ENCODE data around the gene ZFP1. TPM values are rescaled to one million over a fixed set of nuclear protein-coding genes. Genes with fewer than 3 reads are reported as not detected.

ZFP1 gene
- polyA plus RNA-seq, 1 of the 3 experiments (the other 2 are of a cell fraction) = 3.0 TPM

DNA sequence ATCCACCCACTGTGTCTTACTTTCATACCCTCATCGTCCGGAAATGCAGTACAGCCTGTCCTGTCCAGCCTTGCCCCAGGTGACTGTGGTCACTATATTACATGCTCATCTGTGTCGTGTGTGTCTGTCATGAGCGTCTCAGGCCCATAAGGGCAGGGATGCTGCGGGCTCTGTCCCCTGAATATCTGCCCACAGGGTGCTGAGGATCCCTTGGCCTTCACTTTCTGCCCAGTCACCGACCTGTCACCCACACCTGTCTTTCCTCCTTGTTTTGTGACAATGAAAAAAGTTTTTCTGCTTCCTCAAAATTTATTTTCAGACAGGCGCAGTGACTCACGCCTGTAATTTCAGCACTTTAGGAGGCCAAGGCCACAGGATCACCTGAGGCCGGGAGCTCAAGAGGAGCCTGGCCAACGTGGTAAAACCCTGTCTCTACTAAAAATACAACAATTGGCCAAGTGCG, 69.1 kb downstream of the ZFP1 start:
- Histone ChIP-seq H2AFZ (ENCODE audit: low read depth) (no peak overlapping the region), H3K79me2 (ENCODE audit: insufficient read depth) (no peaks in the 10 kb centered on the region), H4K20me1 (ENCODE audit: insufficient read depth) (no peaks in the 10 kb centered on the region), H3K4me3 (ENCODE audit: low read depth in 2 of 2, low read length in 1 of 2) (no peak overlapping the region), H3F3A (replicated peaks; ENCODE audit: insufficient read depth) (no peaks in the 10 kb centered on the region), H3K9me2 (no peaks in the 10 kb centered on the region), H3K36me3 (replicated peaks in 1 of 2; ENCODE audit: control insufficient read depth in 1 of 2, insufficient read depth in 2 of 2, low read length in 1 of 2) (no peaks in the 10 kb centered on the region), H3K27me3 (ENCODE audit: insufficient read depth) (no peaks in the 10 kb centered on the region), H3K4me1 (ENCODE audit: control insufficient read depth in 1 of 2, insufficient read depth in 2 of 2, low read depth in 1 of 2, low read length in 1 of 2) (peaks cover 0 to 6% of the 10 kb centered on the region in 2 experiments; a peak in 1 of 4 replicates), H3K4me2 (no peak overlapping the region), H3K9me3 (no peaks in the 10 kb centered on the region), H3K9ac (no peak overlapping the region), H3K27ac (ENCODE audit: low read depth in 2 of 2, low read length in 1 of 2) (no peak overlapping the region)
- 91% methylated on average over 11 of the region's 11 CpGs for WGBS (ENCODE audit: low lambda C conversion rate)
- ChIA-PET POLR2A (no interaction called here), CTCF (interaction anchor here (1.3 to 4.0 kb wide), 3 partner anchors 17 to 185 kb away, joined by 4 to 21 read pairs (median 18); no protein-coding TSS in a partner anchor)
- TF ChIP-seq MXI1 (IDR thresholded peaks at IDR 0.05; ENCODE audit: low read depth, low read length) = no peak
- no peak for DNase-seq

DNA sequence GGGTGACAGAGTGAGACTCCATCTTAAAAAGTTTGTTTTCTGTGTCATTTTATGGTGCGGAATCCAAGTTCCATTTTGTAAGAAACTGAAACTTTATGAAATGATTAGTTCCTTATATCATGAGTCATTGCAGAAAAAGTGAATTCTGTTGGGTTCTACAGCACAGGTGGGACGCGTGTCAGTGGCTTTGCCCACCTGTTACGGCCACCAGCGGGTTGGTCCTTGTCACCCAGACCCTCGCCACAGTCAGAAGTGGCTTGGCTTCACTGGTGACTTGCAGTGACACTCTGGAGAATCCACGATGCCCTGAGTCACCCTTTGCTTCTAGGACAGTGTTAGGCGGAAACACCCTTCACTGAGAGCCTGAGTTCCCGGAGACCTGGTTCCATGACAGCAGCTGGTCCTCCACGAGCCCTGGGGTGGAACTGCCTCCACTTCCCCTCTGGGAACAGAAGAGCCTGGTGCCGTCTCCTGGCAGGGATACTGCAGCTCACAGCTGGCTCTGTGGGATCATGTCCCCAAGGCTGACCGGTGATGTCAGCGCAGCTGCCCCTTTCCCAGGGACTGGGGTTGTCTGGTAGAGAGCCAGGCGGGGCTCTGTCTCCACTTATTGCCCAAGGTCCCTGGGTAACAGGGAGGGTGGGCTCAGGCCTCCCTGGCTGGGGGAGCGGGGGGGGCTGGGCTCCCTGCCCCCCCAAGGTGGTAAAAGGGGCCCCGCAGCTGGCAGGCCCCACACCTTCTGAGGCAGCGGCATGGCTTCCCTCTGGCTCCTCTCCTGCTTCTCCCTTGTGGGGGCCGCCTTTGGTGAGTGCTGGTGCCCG, 70.1 kb downstream of the ZFP1 start, which contains the start of gene CTRB1:
CTRB1 (plus strand) TSS at position 733 of the 821 bp plus-strand sequence; CDS start at position 753, 20 bp downstream.
- Histone ChIP-seq H2AFZ (ENCODE audit: low read depth) (no peak within 1 kb of the TSS), H4K20me1 (ENCODE audit: insufficient read depth) (no peaks in the 10 kb centered on the region), H3K36me3 (replicated peaks in 1 of 2; ENCODE audit: control insufficient read depth in 1 of 2, insufficient read depth in 2 of 2, low read length in 1 of 2) (no peaks in the 10 kb centered on the region), H3K9me2 (no peaks in the 10 kb centered on the region), H3K27ac (ENCODE audit: low read depth in 2 of 2, low read length in 1 of 2) (peak within 1 kb of the TSS in 1 of 2 experiments; percentile 12; a peak in 1 of 4 replicates), H3K9ac (no peak within 1 kb of the TSS), H3K4me1 (ENCODE audit: control insufficient read depth in 1 of 2, insufficient read depth in 2 of 2, low read depth in 1 of 2, low read length in 1 of 2) (peaks cover 0 to 6% of the 10 kb centered on the region in 2 experiments; a peak in 1 of 4 replicates), H3K4me2 (0 out of 2 replicates have a peak within 1 kb of the TSS, but pooled peaks have one; percentile 58), H3F3A (replicated peaks; ENCODE audit: insufficient read depth) (no peaks in the 10 kb centered on the region), H3K27me3 (ENCODE audit: insufficient read depth) (no peaks in the 10 kb centered on the region), H3K9me3 (no peaks in the 10 kb centered on the region), H3K4me3 (ENCODE audit: low read depth in 2 of 2, low read length in 1 of 2) (no peak within 1 kb of the TSS), H3K79me2 (ENCODE audit: insufficient read depth) (no peaks in the 10 kb centered on the region)
- POLR2A ChIA-PET = interaction anchor here (0.5 kb wide), 1 partner anchor 199 kb away, joined by 3 read pairs; no protein-coding TSS in a partner anchor
- WGBS (ENCODE audit: low lambda C conversion rate) = 94% methylated on average over 6 of the region's 19 CpGs
- CTCF ChIA-PET = interaction anchor here (3.8 to 4.0 kb wide), 2 partner anchors 16 to 19 kb away, joined by 18 to 21 read pairs; no protein-coding TSS in a partner anchor
- no peak for TF ChIP-seq MEF2A (IDR thresholded peaks at IDR 0.05; ENCODE audit: borderline replicate concordance, low read depth)
- TF ChIP-seq JUND (IDR thresholded peaks at IDR 0.05) = no peak
- no peak for TF ChIP-seq YY1 (IDR thresholded peaks at IDR 0.05; ENCODE audit: low read depth)
- TF ChIP-seq, protein P1, sequence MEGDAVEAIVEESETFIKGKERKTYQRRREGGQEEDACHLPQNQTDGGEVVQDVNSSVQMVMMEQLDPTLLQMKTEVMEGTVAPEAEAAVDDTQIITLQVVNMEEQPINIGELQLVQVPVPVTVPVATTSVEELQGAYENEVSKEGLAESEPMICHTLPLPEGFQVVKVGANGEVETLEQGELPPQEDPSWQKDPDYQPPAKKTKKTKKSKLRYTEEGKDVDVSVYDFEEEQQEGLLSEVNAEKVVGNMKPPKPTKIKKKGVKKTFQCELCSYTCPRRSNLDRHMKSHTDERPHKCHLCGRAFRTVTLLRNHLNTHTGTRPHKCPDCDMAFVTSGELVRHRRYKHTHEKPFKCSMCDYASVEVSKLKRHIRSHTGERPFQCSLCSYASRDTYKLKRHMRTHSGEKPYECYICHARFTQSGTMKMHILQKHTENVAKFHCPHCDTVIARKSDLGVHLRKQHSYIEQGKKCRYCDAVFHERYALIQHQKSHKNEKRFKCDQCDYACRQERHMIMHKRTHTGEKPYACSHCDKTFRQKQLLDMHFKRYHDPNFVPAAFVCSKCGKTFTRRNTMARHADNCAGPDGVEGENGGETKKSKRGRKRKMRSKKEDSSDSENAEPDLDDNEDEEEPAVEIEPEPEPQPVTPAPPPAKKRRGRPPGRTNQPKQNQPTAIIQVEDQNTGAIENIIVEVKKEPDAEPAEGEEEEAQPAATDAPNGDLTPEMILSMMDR (IDR thresholded peaks at IDR 0.05) = no peak
- DNase-seq = peak; percentile 57

DNA sequence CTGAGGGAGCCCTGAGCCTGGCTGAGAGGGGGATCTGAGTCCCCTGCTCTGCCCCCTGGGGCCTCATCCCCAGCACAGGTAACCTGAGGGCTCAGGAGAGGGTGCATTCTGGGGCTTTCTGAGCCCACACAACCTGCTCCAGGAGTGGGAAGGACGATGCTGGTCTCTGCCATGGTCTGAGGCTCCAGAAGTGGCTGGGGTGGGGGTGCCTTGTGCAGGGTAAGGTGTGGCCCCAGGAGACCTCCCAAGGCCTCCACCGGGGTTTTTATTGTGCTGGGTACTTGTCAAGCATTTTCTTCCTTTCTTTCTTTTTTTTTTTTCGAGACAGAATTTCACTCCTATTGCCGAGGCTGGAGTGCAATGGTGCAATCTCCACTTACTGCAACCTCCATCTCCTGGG, 70.8 kb downstream of the ZFP1 start:
- Histone ChIP-seq H4K20me1 (ENCODE audit: insufficient read depth) (no peaks in the 10 kb centered on the region), H3K27me3 (ENCODE audit: insufficient read depth) (no peaks in the 10 kb centered on the region), H3K79me2 (ENCODE audit: insufficient read depth) (no peaks in the 10 kb centered on the region), H2AFZ (ENCODE audit: low read depth) (no peak overlapping the region), H3K9ac (no peak overlapping the region), H3K9me2 (no peaks in the 10 kb centered on the region), H3K36me3 (replicated peaks in 1 of 2; ENCODE audit: control insufficient read depth in 1 of 2, insufficient read depth in 2 of 2, low read length in 1 of 2) (no peaks in the 10 kb centered on the region), H3K4me2 (no peak overlapping the region), H3K4me1 (ENCODE audit: control insufficient read depth in 1 of 2, insufficient read depth in 2 of 2, low read depth in 1 of 2, low read length in 1 of 2) (peaks cover 0 to 6% of the 10 kb centered on the region in 2 experiments; a peak in 1 of 4 replicates), H3F3A (replicated peaks; ENCODE audit: insufficient read depth) (no peaks in the 10 kb centered on the region), H3K4me3 (ENCODE audit: low read depth in 2 of 2, low read length in 1 of 2) (no peak overlapping the region), H3K9me3 (no peaks in the 10 kb centered on the region), H3K27ac (ENCODE audit: low read depth in 2 of 2, low read length in 1 of 2) (no peak overlapping the region)
- 87% methylated on average over 3 of the region's 4 CpGs for WGBS (ENCODE audit: low lambda C conversion rate)
- POLR2A ChIA-PET = interaction anchor here (0.5 kb wide), 1 partner anchor 198 kb away, joined by 3 read pairs; no protein-coding TSS in a partner anchor
- TF ChIP-seq TEAD4 (IDR thresholded peaks at IDR 0.05; ENCODE audit: borderline replicate concordance, insufficient read depth) = no peak
- TF ChIP-seq SMC3 (IDR thresholded peaks at IDR 0.05; ENCODE audit: low read depth, low read length) = no peak
- no peak for TF ChIP-seq NRF1 (IDR thresholded peaks at IDR 0.05; ENCODE audit: low read depth, low read length)
- no peak for TF ChIP-seq MEF2A (IDR thresholded peaks at IDR 0.05; ENCODE audit: borderline replicate concordance, low read depth)
- TF ChIP-seq, protein P2, sequence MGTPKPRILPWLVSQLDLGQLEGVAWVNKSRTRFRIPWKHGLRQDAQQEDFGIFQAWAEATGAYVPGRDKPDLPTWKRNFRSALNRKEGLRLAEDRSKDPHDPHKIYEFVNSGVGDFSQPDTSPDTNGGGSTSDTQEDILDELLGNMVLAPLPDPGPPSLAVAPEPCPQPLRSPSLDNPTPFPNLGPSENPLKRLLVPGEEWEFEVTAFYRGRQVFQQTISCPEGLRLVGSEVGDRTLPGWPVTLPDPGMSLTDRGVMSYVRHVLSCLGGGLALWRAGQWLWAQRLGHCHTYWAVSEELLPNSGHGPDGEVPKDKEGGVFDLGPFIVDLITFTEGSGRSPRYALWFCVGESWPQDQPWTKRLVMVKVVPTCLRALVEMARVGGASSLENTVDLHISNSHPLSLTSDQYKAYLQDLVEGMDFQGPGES (IDR thresholded peaks at IDR 0.05; ENCODE audit: low read depth, low read length) = no peak
- TF ChIP-seq SIN3A (IDR thresholded peaks at IDR 0.05; ENCODE audit: borderline replicate concordance, low read depth, low read length) = no peak
- TF ChIP-seq RFX5 (IDR thresholded peaks at IDR 0.05; ENCODE audit: low read length) = no peak
- TF ChIP-seq USF2 (IDR thresholded peaks at IDR 0.05; ENCODE audit: borderline replicate concordance, low read depth, low read length) = no peak
- no peak for TF ChIP-seq FOXJ3 (CRISPR knock-in tag; IDR thresholded peaks at IDR 0.05)
- TF ChIP-seq TCF12 (IDR thresholded peaks at IDR 0.05) = no peak
- no peak for TF ChIP-seq RCOR1 (IDR thresholded peaks at IDR 0.05; ENCODE audit: low read length)
- TF ChIP-seq JUND (IDR thresholded peaks at IDR 0.05) = no peak
- no peak for DNase-seq
- CTCF ChIA-PET = interaction anchor here (1.5 to 3.8 kb wide), 2 partner anchors 15 to 20 kb away, joined by 6 to 18 read pairs; no protein-coding TSS in a partner anchor

All from SK-N-SH (cell line).